H1 (cell line): ENCODE results near the gene ZMYM3. TPM values are rescaled to one million over a fixed set of nuclear protein-coding genes. Genes with fewer than 3 reads are reported as not detected.

Source experiments
- CTCF ChIA-PET: fragments of 300-600 bp; sonication (Branson Sonifier 250); formaldehyde crosslinking; loops from one replicate; lab custom pipeline; 2021; ENCODE audit not compliant: partially characterized antibody; lab: Charles Lee
- POLR2A ChIA-PET: fragments of 300-600 bp; sonication (Branson Sonifier 250); formaldehyde crosslinking; loops from one replicate; lab custom pipeline; 2021; ENCODE audit warnings: inconsistent platforms; ENCODE audit not compliant: partially characterized antibody; lab: Charles Lee
- DNase-seq, 2 experiments: peaks; one replicate each; pipeline versions ENCODE4 v3.0.0 to v3.0.0-alpha.2; 2010 to 2022; ENCODE audit warnings: low spot score in 2 of 2, low read depth in 1 of 2, mixed read lengths in 1 of 2
- FAIRE-seq: peaks from 2 replicates; lab custom pipeline; 2011; peaks lifted over from hg19 to GRCh38; lab: Jason Lieb, UNC
- H2AFZ ChIP-seq: 2 replicates; pipeline ENCODE4 v1.8.1; 2012; ENCODE audit warnings: low read length, inconsistent platforms
- H2AK5ac ChIP-seq: 2 replicates; pipeline ENCODE4 v1.6.1; 2013; ENCODE audit warnings: low read depth, low read length
- H2BK120ac ChIP-seq: replicated peaks from 2 replicates; pipeline ENCODE3; 2013; ENCODE audit warnings: low read depth, low read length, inconsistent platforms
- H2BK12ac ChIP-seq: 2 replicates; pipeline ENCODE4 v1.6.1; 2013; ENCODE audit warnings: low read depth, low read length
- H2BK15ac ChIP-seq: 2 replicates; pipeline ENCODE4 v1.6.1; 2013; ENCODE audit warnings: low read length
- H2BK20ac ChIP-seq: 2 replicates; pipeline ENCODE4 v1.6.1; 2013; ENCODE audit warnings: low read length
- H2BK5ac ChIP-seq: 2 replicates; pipeline ENCODE4 v1.6.1; 2013; ENCODE audit warnings: low read depth, low read length
- H3K14ac ChIP-seq: 2 replicates; pipeline ENCODE4 v1.6.1; 2013; ENCODE audit warnings: inconsistent platforms; ENCODE audit not compliant: insufficient read length
- H3K18ac ChIP-seq: 2 replicates; pipeline ENCODE4 v1.6.1; 2013; ENCODE audit warnings: low read length; ENCODE audit errors: extremely low read depth
- H3K23ac ChIP-seq: 2 replicates; pipeline ENCODE4 v1.6.1; 2013; ENCODE audit warnings: inconsistent platforms; ENCODE audit not compliant: insufficient read length
- H3K23me2 ChIP-seq: 2 replicates; pipeline ENCODE4 v1.6.1; 2013; ENCODE audit warnings: low read depth, low read length
- H3K27ac ChIP-seq: 2 replicates; pipeline ENCODE4 v1.6.1; 2011; ENCODE audit warnings: low read depth, low read length, inconsistent platforms
- H3K27me3 ChIP-seq, 4 experiments: replicated peaks in 1 of 4; 1 replicate in 1 of 4; 2 replicates in 3 of 4; pipeline versions ENCODE4 v1.6.1 to v1.8.1; 2011 to 2013; ENCODE audit warnings: low read length in 3 of 4, mild to moderate bottlenecking in 3 of 4, inconsistent platforms in 2 of 4, mixed read lengths in 2 of 4, moderate library complexity in 1 of 4; ENCODE audit not compliant: control insufficient read depth in 3 of 4, insufficient read depth in 3 of 4; ENCODE audit errors: extremely low read depth in 1 of 4
- H3K36me3 ChIP-seq, 4 experiments: 2 replicates each; pipeline versions ENCODE4 v1.6.1 to v1.8.1; 2011 to 2013; ENCODE audit warnings: mild to moderate bottlenecking in 4 of 4, low read length in 3 of 4, moderate library complexity in 2 of 4, control low read depth in 1 of 4, inconsistent platforms in 1 of 4; ENCODE audit not compliant: insufficient read depth in 4 of 4, control insufficient read depth in 2 of 4
- H3K4ac ChIP-seq: replicated peaks from 2 replicates; pipeline ENCODE3; 2013; ENCODE audit warnings: low read length, low read depth, mixed read lengths, inconsistent platforms; ENCODE audit not compliant: insufficient read length
- H3K4me1 ChIP-seq, 4 experiments: replicated peaks in 1 of 4; 1 replicate in 1 of 4; 2 replicates in 3 of 4; pipeline versions ENCODE4 v1.6.1 to v1.8.1; 2011 to 2013; ENCODE audit warnings: low read length in 3 of 4, inconsistent platforms in 2 of 4, mixed read lengths in 1 of 4; ENCODE audit not compliant: insufficient read depth in 4 of 4, control insufficient read depth in 3 of 4
- H3K4me2 ChIP-seq, 2 experiments: 2 replicates each; pipeline versions ENCODE4 v1.6.1 to v1.8.1; 2011 to 2013; ENCODE audit warnings: low read depth in 2 of 2, low read length in 2 of 2, control low read depth in 1 of 2, inconsistent platforms in 1 of 2, mild to moderate bottlenecking in 1 of 2; ENCODE audit not compliant: insufficient read depth in 1 of 2
- H3K4me3 ChIP-seq, 4 experiments: fragments of 200-600, 300-600 bp in 1 of 4; sonication (generic), shearing (Covaris generic), sonication (Bioruptor Twin) in 1 of 4; 2 replicates each; pipeline versions ENCODE4 v1.5.1 to v1.8.1; 2011 to 2016; ENCODE audit warnings: low read length in 4 of 4, low read depth in 3 of 4, control low read depth in 2 of 4, inconsistent platforms in 2 of 4, mild to moderate bottlenecking in 2 of 4, mixed read lengths in 1 of 4, moderate library complexity in 1 of 4; ENCODE audit not compliant: insufficient read depth in 2 of 4; ENCODE audit errors: extremely low read depth in 1 of 4
- H3K56ac ChIP-seq: replicated peaks from 2 replicates; pipeline ENCODE3; 2013; ENCODE audit warnings: low read depth, mild to moderate bottlenecking, mixed read lengths, low read length, inconsistent platforms; ENCODE audit not compliant: insufficient read length
- H3K79me1 ChIP-seq: 2 replicates; pipeline ENCODE4 v1.6.1; 2013; ENCODE audit warnings: low read depth, low read length, control low read depth
- H3K79me2 ChIP-seq, 2 experiments: 2 replicates each; pipeline versions ENCODE4 v1.6.1 to v1.8.1; 2012 to 2013; ENCODE audit warnings: low read length in 2 of 2, mild to moderate bottlenecking in 2 of 2, inconsistent platforms in 1 of 2; ENCODE audit not compliant: insufficient read depth in 2 of 2, control insufficient read depth in 1 of 2
- H3K9ac ChIP-seq, 4 experiments: replicated peaks in 1 of 4; 1 replicate in 1 of 4; 2 replicates in 3 of 4; pipeline versions ENCODE4 v1.6.1 to v1.8.1; 2011 to 2013; ENCODE audit warnings: low read depth in 3 of 4, low read length in 3 of 4, control low read depth in 2 of 4, mild to moderate bottlenecking in 2 of 4, moderate library complexity in 2 of 4, inconsistent platforms in 1 of 4; ENCODE audit errors: extremely low read depth in 1 of 4
- H3K9me3 ChIP-seq, 2 experiments: 2 replicates each; pipeline versions ENCODE4 v1.6.1 to v1.8.1; 2012 to 2013; ENCODE audit warnings: mild to moderate bottlenecking in 2 of 2, moderate library complexity in 2 of 2, control low read depth in 1 of 2, inconsistent platforms in 1 of 2, low read depth in 1 of 2, low read length in 1 of 2, mixed read lengths in 1 of 2; ENCODE audit not compliant: insufficient read depth in 2 of 2
- H4K20me1 ChIP-seq, 2 experiments: replicated peaks in 1 of 2; 2 replicates each; pipeline versions ENCODE3 to v1.8.1; 2011 to 2013; ENCODE audit warnings: inconsistent platforms in 2 of 2, low read length in 2 of 2, mild to moderate bottlenecking in 1 of 2; ENCODE audit not compliant: insufficient read depth in 2 of 2, control insufficient read depth in 1 of 2
- H4K5ac ChIP-seq: 2 replicates; pipeline ENCODE4 v1.6.1; 2013; ENCODE audit warnings: low read length, low read depth, mixed read lengths, inconsistent platforms; ENCODE audit not compliant: insufficient read length
- H4K8ac ChIP-seq: 2 replicates; pipeline ENCODE4 v1.8.0; 2013; ENCODE audit warnings: mild to moderate bottlenecking, moderate library complexity, low read length, inconsistent platforms; ENCODE audit not compliant: insufficient read depth; ENCODE audit errors: extremely low read depth
- H4K91ac ChIP-seq: replicated peaks from 2 replicates; pipeline ENCODE3; 2013; ENCODE audit warnings: low read length, mixed read lengths, inconsistent platforms; ENCODE audit not compliant: insufficient read length
- BCL11A ChIP-seq, 2 experiments: IDR thresholded peaks; one replicate each; pipeline ENCODE4 v1.6.1; 2011; ENCODE audit warnings: low read depth in 2 of 2, low read length in 2 of 2, mild to moderate bottlenecking in 2 of 2
- CBX5 ChIP-seq: fragments of 300-800, 300-1000 bp; sonication (generic); IDR thresholded peaks from 2 replicates; pipeline ENCODE4 v1.7.1; 2016; ENCODE audit warnings: antibody characterized with exemption, low read length, low read depth
- CEBPB ChIP-seq: IDR thresholded peaks from 2 replicates; pipeline ENCODE4 v1.6.1; 2012; ENCODE audit warnings: low read depth, low read length
- EGR1 ChIP-seq: IDR thresholded peaks from 2 replicates; pipeline ENCODE4 v1.6.1; 2011; ENCODE audit warnings: low read depth, low read length, borderline replicate concordance
- GTF2F1 ChIP-seq: IDR thresholded peaks from 2 replicates; pipeline ENCODE4 v1.6.1; 2012; ENCODE audit warnings: low read depth, low read length, improper control_type of control experiment, borderline replicate concordance
- HDAC2 ChIP-seq, 2 experiments: fragments of 300-600 bp in 1 of 2; sonication (generic) in 1 of 2; IDR thresholded peaks; 2 replicates each; pipeline ENCODE4 v1.6.1; 2011 to 2012; ENCODE audit warnings: low read depth in 2 of 2, low read length in 2 of 2, mild to moderate bottlenecking in 2 of 2, moderate library complexity in 2 of 2, borderline replicate concordance in 1 of 2, inconsistent platforms in 1 of 2
- KDM5A ChIP-seq: fragments of 200-600 bp; IDR thresholded peaks from 2 replicates; pipeline ENCODE4 v1.7.1; 2012; ENCODE audit warnings: mild to moderate bottlenecking, low read length, inconsistent platforms, mixed read lengths
- POLR2AphosphoS5 ChIP-seq: IDR thresholded peaks from 2 replicates; pipeline ENCODE4 v1.6.1; 2011; ENCODE audit warnings: low read depth, low read length
- SAP30 ChIP-seq: fragments of 300-600 bp; sonication (generic); IDR thresholded peaks from 2 replicates; pipeline ENCODE4 v1.7.1; 2012; ENCODE audit warnings: low read length, moderate library complexity, mild to moderate bottlenecking, inconsistent platforms; ENCODE audit not compliant: insufficient read depth, insufficient replicate concordance
- SIRT6 ChIP-seq: IDR thresholded peaks from one replicate; pipeline ENCODE4 v1.7.1; 2012; ENCODE audit warnings: low read length, inconsistent platforms
- SP2 ChIP-seq: IDR thresholded peaks from 2 replicates; pipeline ENCODE4 v1.6.1; 2012; ENCODE audit warnings: mild to moderate bottlenecking, low read length, inconsistent platforms
- YY1 ChIP-seq: IDR thresholded peaks from 2 replicates; pipeline ENCODE4 v1.6.1; 2011; ENCODE audit warnings: low read depth, mild to moderate bottlenecking, low read length
- polyA plus RNA-seq, 7 experiments: library from polyadenylated mRNA; depleted of rRNA in 3 of 7; stranded (reverse) in 5 of 7; unstranded in 2 of 7; fragments of >200 nt in 5 of 7; fragments of 200-250 nt in 2 of 7; gene quantifications; 1 replicate in 5 of 7; 2 replicates in 1 of 7; 4 replicates in 1 of 7; pipeline versions ENCODE4 v1.2.1 to v1.2.3, GENCODE V29; 2011 to 2013; ENCODE audit warnings: missing spikeins in 2 of 7, mixed read lengths in 2 of 7
- total RNA-seq: library from RNA; stranded (reverse); fragmentation: NEBNext Ultra II Directional; extraction: Animal tissue kit (Norgen Biotek cat#: 25700); gene quantifications from 2 replicates; pipeline ENCODE4 v1.2.1, GENCODE V29; 2021
- TF ChIP-seq, protein P1 (sequence below): IDR thresholded peaks from 2 replicates; pipeline ENCODE4 v1.6.1; 2012; ENCODE audit warnings: low read length, inconsistent platforms

The ZMYM3 gene
- total and polyA plus RNA-seq, 2 of the 8 experiments (the other 6 are each of a cell fraction or from before 2014, with no cell fraction given), result 56.7 to 82.0 TPM

DNA sequence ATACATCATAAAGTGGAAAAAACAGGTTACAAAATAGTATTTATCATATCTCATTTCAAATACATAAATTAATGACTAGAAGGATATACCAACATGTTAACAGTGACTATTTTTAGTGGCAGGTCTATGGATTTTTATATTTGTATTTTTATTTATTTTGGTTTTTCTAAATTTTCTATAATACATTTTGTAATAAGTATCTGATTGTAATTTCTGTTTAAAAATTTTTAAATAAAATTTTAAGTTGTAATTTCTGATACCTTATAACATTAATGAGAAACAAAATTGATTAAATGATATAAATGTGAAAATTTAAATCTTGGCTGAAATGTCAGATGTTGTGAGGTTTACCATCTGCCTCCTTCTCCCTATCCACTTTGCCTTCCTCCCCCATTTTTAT lies 32.0 kb upstream of the ZMYM3 start:
- no peaks in the 10 kb centered on the region; a peak in 1 of 4 replicates for H3K9me3 ChIP-seq
- peaks cover 5% of the 10 kb centered on the region in 2 experiments for H4K20me1 ChIP-seq
- H2AK5ac ChIP-seq, result no peak overlapping the region
- peaks cover 3% of the 10 kb centered on the region; the same call in 1 of the 2 replicates for H3K23me2 ChIP-seq
- no peak overlapping the region for H3K18ac ChIP-seq
- ChIA-PET POLR2A (interaction anchor here (1.0 to 13.5 kb wide), 2 partner anchors 15 to 31 kb away, joined by 4 to 215 read pairs; partner anchors contain the start of gene ITGB1BP2), CTCF (no interaction called here)
- H3K4me3 ChIP-seq, result peak overlapping the region in 3 of 4 experiments; percentile 86 to 99 (median 87); a peak in 6 of 8 replicates
- no peak for DNase-seq
- H3K23ac ChIP-seq, result no peak overlapping the region
- no peak for FAIRE-seq
- H2AFZ ChIP-seq, result no peak overlapping the region
- no peaks in the 10 kb centered on the region for H3K79me1 ChIP-seq
- peaks cover 22 to 71% of the 10 kb centered on the region in 2 experiments for H3K79me2 ChIP-seq
- no peak overlapping the region for H4K91ac ChIP-seq
- peak overlapping the region; percentile 72 to 79 for H3K4me2 ChIP-seq
- H3K27ac ChIP-seq, result no peak overlapping the region
- no peak overlapping the region for H4K8ac ChIP-seq
- H3K56ac ChIP-seq, result no peak overlapping the region
- H3K4ac ChIP-seq, result no peak overlapping the region
- no peak overlapping the region for H2BK12ac ChIP-seq
- peaks cover 3 to 47% (median 5%) of the 10 kb centered on the region in 4 experiments; a peak in 7 of 8 replicates for H3K36me3 ChIP-seq
- no peak overlapping the region for H4K5ac ChIP-seq
- H3K27me3 ChIP-seq, result no peaks in the 10 kb centered on the region
- peaks cover 0 to 5% (median 3%) of the 10 kb centered on the region in 4 experiments; a peak in 3 of 7 replicates for H3K4me1 ChIP-seq
- H2BK5ac ChIP-seq, result no peak overlapping the region
- no peak overlapping the region for H2BK15ac ChIP-seq
- no peak overlapping the region for H2BK20ac ChIP-seq
- no peak overlapping the region for H2BK120ac ChIP-seq
- no peak overlapping the region for H3K14ac ChIP-seq
- H3K9ac ChIP-seq, result peak overlapping the region in 1 of 4 experiments; percentile 34; a peak in 1 of 7 replicates
- TF ChIP-seq EGR1, result no peak
- TF ChIP-seq POLR2AphosphoS5, result no peak
- no peak for TF ChIP-seq BCL11A (IDR thresholded peaks at IDR 0.05; ENCODE audit: low read depth in 2 of 2, low read length in 2 of 2)
- TF ChIP-seq, protein P1, sequence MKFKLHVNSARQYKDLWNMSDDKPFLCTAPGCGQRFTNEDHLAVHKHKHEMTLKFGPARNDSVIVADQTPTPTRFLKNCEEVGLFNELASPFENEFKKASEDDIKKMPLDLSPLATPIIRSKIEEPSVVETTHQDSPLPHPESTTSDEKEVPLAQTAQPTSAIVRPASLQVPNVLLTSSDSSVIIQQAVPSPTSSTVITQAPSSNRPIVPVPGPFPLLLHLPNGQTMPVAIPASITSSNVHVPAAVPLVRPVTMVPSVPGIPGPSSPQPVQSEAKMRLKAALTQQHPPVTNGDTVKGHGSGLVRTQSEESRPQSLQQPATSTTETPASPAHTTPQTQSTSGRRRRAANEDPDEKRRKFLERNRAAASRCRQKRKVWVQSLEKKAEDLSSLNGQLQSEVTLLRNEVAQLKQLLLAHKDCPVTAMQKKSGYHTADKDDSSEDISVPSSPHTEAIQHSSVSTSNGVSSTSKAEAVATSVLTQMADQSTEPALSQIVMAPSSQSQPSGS, result no peak
- TF ChIP-seq SP2, result no peak
- no peak for TF ChIP-seq GTF2F1
- no peak for TF ChIP-seq HDAC2 (IDR thresholded peaks at IDR 0.05; ENCODE audit: borderline replicate concordance in 1 of 2, low read depth in 2 of 2, low read length in 2 of 2)
- no peak for TF ChIP-seq CBX5
- TF ChIP-seq SIRT6, result no peak
- no peak for TF ChIP-seq KDM5A
- no peak for TF ChIP-seq SAP30
- no peak for TF ChIP-seq YY1
- no peak for TF ChIP-seq CEBPB
